ENCODE measurements around the gene OTUD3.
"Not testable (repeated sequence)": the region's sequence is repeated elsewhere in the genome, so short reads cannot be mapped to it uniquely, and the experiment has no call there.

The OTUD3 gene

GRCh38 chr1:19882111-19883071, at the start of gene OTUD3:
TSS of gene OTUD3 (plus strand) at chr1:19882395. CDS start at chr1:19882514, 119 bp downstream.
- peak; percentile 89 to 90 for DNase-seq (ENCODE audit: low read depth in 2 of 2)

DNA sequence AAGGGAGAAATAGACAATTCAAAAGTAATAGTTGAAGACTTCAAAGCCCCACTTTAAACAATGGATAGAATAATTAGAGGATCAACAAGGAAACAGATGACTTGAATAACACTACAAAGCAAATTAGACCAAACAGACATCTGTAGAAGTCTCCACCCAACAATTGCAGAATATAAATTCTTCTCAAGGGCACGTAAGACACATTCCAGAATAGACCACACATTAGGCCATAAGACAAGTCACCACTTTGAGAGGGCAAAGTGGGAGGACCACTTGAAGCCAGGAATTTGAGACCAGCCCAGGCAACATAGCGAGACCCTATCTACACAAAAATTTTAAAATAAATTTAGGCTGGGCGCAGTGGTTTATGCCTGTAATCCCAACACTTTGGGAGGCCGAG, 46.6 kb upstream of the OTUD3 start:
- DNase-seq (ENCODE audit: low read depth in 2 of 2), result no peak

GRCh38 chr1:19837866-19838265, 44.3 kb upstream of the OTUD3 start:
- no peak for DNase-seq (ENCODE audit: low read depth in 2 of 2)

DNA sequence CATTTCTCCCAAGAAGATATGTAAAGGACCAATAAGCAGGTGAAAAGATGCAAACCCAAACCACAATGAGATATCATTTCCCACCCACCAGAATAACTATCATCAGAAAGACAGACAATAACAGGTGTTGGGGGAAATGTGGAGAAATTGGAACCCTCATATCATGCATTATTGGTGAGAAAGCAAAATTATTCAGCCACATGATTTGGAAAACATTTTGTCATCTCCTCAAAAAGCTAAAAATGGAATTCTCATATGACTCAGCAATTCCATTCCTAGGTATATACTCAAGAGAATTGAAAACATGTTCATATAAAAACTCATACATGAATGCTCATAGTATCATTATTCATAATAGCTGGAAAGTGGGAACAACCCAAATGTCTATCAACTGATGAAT, 42.0 kb upstream of the OTUD3 start:
- no peak for DNase-seq (ENCODE audit: low read depth in 2 of 2)

- DNase-seq (ENCODE audit: low read depth in 2 of 2), result no peak
Observed at GRCh38 chr1:19844731-19845495, 37.3 kb upstream of the OTUD3 start.

- DNase-seq (ENCODE audit: low read depth in 2 of 2), result no peak
Observed at GRCh38 chr1:19845555-19845954, 36.6 kb upstream of the OTUD3 start.

DNA sequence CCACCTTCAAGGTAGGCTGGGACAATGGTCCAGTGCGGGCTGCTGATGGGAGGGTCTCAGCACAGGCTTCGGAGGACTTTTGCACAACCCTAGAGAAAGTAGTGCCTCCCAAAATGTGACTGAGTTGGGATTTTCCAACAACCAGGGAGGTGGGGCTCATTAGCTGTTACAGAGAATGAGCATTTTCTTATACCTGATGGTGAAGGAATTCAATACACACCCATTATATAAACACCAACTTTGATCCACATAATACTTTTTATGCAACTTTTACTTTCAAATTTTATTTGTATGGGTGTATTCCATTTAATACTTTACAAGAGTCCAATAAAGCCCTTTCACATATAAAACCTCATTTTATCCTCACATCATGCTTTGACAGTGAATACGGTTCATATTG, 35.9 kb upstream of the OTUD3 start:
- no peak for DNase-seq (ENCODE audit: low read depth in 2 of 2)

DNA sequence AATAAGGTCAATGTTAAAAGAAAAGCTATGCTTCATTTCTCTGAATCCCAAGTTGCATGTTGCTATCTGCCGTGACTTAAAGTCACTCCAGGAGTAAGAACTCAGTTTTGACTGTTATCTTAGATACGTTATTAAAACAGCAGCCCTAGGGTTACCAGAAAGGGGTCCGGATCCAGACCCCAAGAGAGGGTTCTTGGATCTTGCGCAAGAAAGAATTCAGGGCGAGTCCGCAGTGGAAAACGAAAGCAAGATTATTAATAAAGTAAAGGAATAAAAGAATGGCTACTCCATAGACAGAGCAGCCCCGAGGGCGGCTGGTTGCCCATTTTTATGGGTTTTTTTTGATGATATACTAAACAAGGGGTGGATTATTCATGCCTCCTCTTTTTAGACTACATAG, 34.9 kb upstream of the OTUD3 start:
- not testable (repeated sequence) for DNase-seq (ENCODE audit: low read depth in 2 of 2)

DNA sequence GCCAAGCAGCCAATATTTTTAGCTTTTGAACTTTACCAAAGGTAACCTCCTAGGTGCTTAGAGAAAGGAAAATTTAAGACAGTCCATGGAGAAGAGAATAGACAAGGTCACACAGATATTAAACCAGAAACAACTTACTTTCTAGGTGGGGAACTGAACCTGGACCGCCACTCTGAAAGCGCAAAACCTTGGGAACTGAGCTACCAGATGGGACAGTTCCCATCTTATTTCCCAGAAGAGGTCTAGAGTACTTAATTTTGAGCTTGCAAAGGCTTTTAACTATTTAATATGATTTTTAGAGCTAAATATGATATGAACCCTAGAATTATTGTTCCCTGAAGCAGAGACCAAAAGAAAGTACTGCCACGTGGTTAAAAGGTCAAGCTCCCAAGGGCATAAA, 32.9 kb upstream of the OTUD3 start:
- DNase-seq (ENCODE audit: low read depth in 2 of 2), result not testable (repeated sequence)

GRCh38 chr1:19850214-19850613, 32.0 kb upstream of the OTUD3 start:
- no peak for DNase-seq (ENCODE audit: low read depth in 2 of 2)

DNA sequence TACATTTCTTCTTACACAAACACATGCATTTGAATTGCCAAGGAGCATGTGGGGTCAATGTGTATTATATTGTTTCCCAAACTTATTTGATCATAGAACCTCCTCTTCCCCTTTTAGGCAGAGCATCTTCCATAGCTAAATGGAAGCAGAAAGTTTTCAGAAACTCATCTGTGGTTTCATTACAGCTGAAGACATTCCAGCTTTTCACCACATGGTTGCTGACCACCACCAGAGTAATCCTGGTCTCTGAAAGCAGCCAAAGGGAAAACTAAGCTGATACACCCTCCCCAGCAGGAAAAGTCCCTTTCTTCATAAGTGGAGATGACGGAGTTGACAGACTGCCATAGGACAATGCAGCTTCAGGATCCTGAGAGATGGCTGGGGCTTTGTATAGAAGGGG, 30.2 kb upstream of the OTUD3 start:
- DNase-seq (ENCODE audit: low read depth in 2 of 2), result no peak

- no peak for DNase-seq (ENCODE audit: low read depth in 2 of 2)
Observed at GRCh38 chr1:19854866-19855265, 27.3 kb upstream of the OTUD3 start.

GRCh38 chr1:19858893-19859292, 23.3 kb upstream of the OTUD3 start:
- no peak for DNase-seq (ENCODE audit: low read depth in 2 of 2)

GRCh38 chr1:19859876-19860275, 22.3 kb upstream of the OTUD3 start:
- no peak for DNase-seq (ENCODE audit: low read depth in 2 of 2)

DNA sequence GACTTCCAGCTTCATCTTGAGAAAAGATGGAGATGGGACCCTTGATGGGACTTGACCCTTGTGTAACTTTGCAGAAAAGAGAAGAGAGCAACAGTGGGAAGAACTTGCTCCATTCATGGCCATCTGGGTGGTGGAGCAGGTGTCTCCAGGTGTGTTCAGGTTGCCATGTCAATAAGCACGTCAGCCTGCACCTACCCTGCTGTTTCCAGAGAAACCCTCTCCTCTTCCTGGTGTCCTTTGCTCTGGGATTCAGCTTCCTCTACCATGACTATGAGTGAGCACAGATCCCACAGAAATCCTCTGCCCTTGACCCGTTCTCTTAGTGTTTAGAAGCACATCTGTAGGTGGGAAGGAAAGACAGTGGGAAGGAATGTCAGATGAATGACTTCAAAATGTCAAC, 21.8 kb upstream of the OTUD3 start:
- no peak for DNase-seq (ENCODE audit: low read depth in 2 of 2)

DNA sequence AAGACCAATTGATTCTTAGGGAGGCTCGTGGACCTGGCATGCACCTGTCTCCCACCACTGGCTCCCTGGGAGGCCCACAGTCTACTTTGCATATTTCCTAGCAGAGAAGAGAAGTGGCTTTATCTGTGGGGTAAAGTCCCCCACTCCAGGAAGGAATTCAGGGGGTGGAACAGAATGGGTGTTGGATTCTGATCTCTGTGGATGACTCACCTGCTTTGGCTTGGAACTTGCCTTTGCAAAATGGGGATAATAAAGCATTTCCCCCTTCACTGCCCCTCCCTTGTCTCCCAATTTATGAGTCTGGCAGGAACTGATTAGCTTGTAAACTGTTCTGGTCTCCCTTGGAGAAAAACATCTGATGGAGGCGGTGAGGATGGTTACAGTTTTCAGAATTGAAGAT, 21.2 kb upstream of the OTUD3 start:
- DNase-seq (ENCODE audit: low read depth in 2 of 2), result no peak

- no peak for DNase-seq (ENCODE audit: low read depth in 2 of 2)
Observed at GRCh38 chr1:19861842-19862530, 20.2 kb upstream of the OTUD3 start.

DNA sequence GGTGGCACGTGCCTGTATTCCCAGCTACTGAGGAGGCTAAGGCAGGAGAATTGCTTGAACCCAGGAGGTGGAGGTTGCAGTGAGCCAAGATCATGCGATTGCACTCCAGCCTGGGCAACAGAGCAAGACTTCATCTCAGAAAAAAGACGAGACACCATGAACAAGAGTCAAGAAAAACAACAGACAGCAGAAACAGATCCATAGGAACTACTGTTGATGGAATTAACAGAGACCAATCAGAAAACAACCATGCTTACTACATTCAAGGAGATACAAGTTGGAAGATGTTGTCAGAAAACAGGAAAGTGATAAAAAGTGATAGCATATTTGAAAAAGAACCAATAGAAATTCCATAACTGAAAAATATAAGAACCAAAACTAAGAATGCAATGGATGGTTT, 19.3 kb upstream of the OTUD3 start:
- DNase-seq (ENCODE audit: low read depth in 2 of 2), result no peak

- DNase-seq (ENCODE audit: low read depth in 2 of 2), result no peak
Observed at GRCh38 chr1:19864570-19865160, 17.5 kb upstream of the OTUD3 start.

DNA sequence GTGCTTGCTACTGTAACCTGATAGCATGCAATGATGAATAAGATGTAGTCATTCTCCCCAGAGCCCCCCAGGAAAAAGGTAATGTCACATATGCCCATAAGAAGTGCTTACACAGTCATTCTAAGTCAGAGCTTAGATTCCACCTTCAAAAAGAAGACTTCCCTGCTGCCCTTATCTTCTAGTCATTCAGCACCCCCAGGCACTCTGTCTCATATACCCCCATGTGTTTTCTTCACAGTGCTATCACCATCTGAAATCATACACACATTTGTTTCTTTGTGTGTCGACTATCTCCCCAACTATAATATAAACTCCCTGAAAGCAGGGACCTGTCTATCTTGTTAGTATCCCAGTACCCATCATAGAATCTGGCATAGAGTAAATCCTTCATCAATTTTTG, 16.2 kb upstream of the OTUD3 start:
- no peak for DNase-seq (ENCODE audit: low read depth in 2 of 2)

- DNase-seq (ENCODE audit: low read depth in 2 of 2), result no peak
Observed at GRCh38 chr1:19866758-19867157, 15.4 kb upstream of the OTUD3 start.

GRCh38 chr1:19868575-19868974, 13.6 kb upstream of the OTUD3 start:
- not testable (repeated sequence) for DNase-seq (ENCODE audit: low read depth in 2 of 2)

All from stimulated activated CD8-positive, alpha-beta memory T cell treated with anti-CD3 and anti-CD28 coated beads, Interleukin-2, amount 100 ng/mL, for 1 hour (primary cell).